Measurements from ENCODE around the gene COG7.
"Not testable (repeated sequence)": the region's sequence is repeated elsewhere in the genome, so short reads cannot be mapped to it uniquely, and the experiment has no call there.

The COG7 gene

DNA sequence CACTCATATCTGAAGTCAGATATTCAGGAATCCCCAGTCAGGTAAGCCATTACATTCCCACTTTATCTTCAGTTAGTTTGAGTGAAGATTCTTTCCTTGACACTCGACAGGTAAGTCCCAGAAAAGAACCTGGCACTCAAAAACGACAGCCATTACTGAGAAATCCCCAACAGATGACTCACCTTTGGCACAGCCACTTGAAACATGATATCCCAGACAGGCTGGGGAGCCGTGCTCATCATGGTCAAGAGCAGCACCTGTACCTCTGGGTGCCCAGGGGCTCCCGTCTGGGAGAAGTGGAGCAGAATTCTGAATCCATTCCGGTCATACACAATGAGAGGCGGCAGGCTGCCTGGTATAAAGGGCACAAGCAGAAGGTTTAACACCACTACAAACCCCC is 16.8 kb upstream of the COG7 start:
- H3K36me3 ChIP-seq (ENCODE audit: insufficient read depth, low read length): peaks cover 56% of the 10 kb centered on the region
- H3K27me3 ChIP-seq (ENCODE audit: control insufficient read depth in 1 of 2, insufficient read depth in 2 of 2, low read length in 2 of 2): no peaks in the 10 kb centered on the region

DNA sequence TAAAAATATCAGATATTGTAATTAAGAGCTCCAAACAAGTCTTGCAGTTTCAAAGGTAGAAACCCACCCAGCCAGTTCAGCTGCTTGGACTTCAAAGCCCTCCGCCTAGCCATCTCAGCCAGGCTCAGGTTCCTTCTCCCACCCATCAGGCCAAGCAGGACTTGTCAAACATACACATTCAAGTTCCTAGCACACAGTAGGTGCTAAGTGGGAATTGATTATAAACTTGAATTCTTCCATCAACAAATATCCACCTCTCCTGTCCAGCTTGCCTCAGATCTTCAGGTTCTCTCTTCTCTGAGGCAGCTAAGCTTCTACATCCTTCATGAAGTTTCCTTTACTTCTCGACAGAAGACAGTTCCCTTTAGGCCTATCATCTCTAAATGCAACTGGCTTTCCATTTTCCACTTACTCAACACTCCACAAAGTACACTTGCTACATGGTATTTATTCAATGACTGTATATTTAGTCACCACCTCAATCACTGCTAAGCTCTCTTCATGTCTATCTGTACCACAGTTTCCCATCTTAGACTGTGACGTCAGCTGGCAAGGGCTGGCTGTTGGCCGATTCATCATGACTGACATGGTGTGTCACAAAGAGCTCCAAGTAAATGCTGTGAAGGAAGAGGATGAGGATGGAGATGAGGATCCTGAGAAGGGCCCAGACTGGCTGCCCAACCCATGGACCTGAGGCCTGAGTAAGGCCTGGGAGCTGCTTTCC is 13.3 kb upstream of the COG7 start:
- H3K27me3 ChIP-seq (ENCODE audit: control insufficient read depth in 1 of 2, insufficient read depth in 2 of 2, low read length in 2 of 2): no peaks in the 10 kb centered on the region
- no peak overlapping the region for H3K4me3 ChIP-seq (ENCODE audit: low read depth in 1 of 2, low read length in 2 of 2)
- H3K9me3 ChIP-seq (ENCODE audit: low read length): no peaks in the 10 kb centered on the region
- H3K9ac ChIP-seq (ENCODE audit: low read length): no peak overlapping the region
- H3K36me3 ChIP-seq (ENCODE audit: insufficient read depth, low read length): peaks cover 44% of the 10 kb centered on the region
- no peak overlapping the region for H3K27ac ChIP-seq (ENCODE audit: low read depth, low read length)
- peaks cover 8% of the 10 kb centered on the region for H3K4me1 ChIP-seq (ENCODE audit: insufficient read depth, low read length)

More for the DNA sequence above, 16.8 kb upstream of the COG7 start:
- Histone ChIP-seq H3K27ac (ENCODE audit: low read depth, low read length) (no peak overlapping the region), H3K9ac (ENCODE audit: low read length) (no peak overlapping the region), H3K9me3 (ENCODE audit: low read length) (no peaks in the 10 kb centered on the region), H3K4me1 (ENCODE audit: insufficient read depth, low read length) (no peaks in the 10 kb centered on the region), H3K4me3 (ENCODE audit: low read depth in 1 of 2, low read length in 2 of 2) (no peak overlapping the region)

DNA sequence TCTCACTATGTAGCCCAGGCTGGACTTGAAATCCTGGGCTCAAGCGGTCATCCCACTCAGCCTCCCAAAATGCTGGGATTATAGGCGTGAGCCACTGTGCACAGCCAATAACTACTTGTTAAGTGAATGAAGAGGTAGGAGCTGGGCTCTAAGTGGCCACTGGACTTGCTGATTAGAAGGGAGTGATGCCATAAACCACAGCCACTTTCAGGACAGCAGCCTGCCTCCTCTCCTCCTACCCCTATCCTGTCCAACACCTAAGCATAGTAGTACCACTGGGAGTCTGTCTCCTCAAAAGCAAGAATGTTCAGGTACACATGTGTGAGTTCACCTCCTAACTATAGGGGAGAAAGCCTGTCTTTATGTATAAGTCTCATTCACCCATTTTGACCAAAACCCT is 12.2 kb upstream of the COG7 start:
- Histone ChIP-seq H3K9ac (ENCODE audit: low read length) (no peak overlapping the region), H3K4me3 (ENCODE audit: low read depth in 1 of 2, low read length in 2 of 2) (no peak overlapping the region), H3K27ac (ENCODE audit: low read depth, low read length) (no peak overlapping the region), H3K27me3 (ENCODE audit: control insufficient read depth in 1 of 2, insufficient read depth in 2 of 2, low read length in 2 of 2) (no peaks in the 10 kb centered on the region), H3K36me3 (ENCODE audit: insufficient read depth, low read length) (peaks cover 37% of the 10 kb centered on the region), H3K4me1 (ENCODE audit: insufficient read depth, low read length) (peaks cover 8% of the 10 kb centered on the region), H3K9me3 (ENCODE audit: low read length) (no peaks in the 10 kb centered on the region)

DNA sequence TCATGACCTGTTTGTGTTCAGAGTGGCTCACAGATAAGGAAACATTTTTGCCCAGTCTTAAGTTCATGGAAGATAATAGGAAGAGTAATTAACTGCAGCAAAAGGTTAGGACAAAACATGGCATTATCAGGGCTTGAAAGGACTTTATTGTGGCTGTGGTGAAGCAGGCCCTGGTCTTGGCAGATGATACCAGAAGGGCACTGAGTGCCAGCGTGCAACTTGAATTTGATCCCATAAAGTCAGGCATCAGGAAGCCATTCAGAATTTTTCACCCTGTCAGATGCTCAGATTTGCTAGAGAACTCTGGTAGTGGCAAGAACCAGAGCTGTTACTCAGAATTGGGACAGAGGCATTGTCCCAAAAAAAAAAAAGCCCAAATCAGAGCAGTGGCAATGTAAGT is 11.2 kb upstream of the COG7 start:
- H3K9me3 ChIP-seq (ENCODE audit: low read length): no peaks in the 10 kb centered on the region
- peaks cover 8% of the 10 kb centered on the region for H3K4me1 ChIP-seq (ENCODE audit: insufficient read depth, low read length)
- H3K4me3 ChIP-seq (ENCODE audit: low read depth in 1 of 2, low read length in 2 of 2): no peak overlapping the region
- H3K9ac ChIP-seq (ENCODE audit: low read length): no peak overlapping the region
- H3K36me3 ChIP-seq (ENCODE audit: insufficient read depth, low read length): peaks cover 27% of the 10 kb centered on the region
- no peak overlapping the region for H3K27ac ChIP-seq (ENCODE audit: low read depth, low read length)
- H3K27me3 ChIP-seq (ENCODE audit: control insufficient read depth in 1 of 2, insufficient read depth in 2 of 2, low read length in 2 of 2): no peaks in the 10 kb centered on the region

DNA sequence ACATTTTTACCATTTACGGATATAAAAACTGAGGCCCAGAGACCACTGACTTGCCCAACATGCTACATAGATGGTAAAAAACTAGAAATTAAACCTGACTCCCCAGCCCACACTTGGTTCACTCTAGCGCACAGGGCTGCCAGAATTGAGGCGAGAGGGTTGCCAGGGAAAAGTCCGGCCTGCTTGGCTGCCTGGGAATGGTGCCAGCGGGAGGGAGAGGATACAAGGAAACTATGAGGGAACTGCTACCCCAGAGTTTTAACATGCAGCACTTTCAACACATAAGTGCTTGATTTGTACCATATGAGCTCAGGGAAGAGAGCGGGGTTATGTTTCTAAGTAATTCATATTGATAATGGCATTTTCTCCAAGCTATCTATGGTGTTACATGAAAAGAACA is 10.0 kb upstream of the COG7 start:
- H3K27me3 ChIP-seq (ENCODE audit: control insufficient read depth in 1 of 2, insufficient read depth in 2 of 2, low read length in 2 of 2); H3K27ac ChIP-seq (ENCODE audit: low read depth, low read length); H3K4me3 ChIP-seq (ENCODE audit: low read depth in 1 of 2, low read length in 2 of 2); H3K4me1 ChIP-seq (ENCODE audit: insufficient read depth, low read length); H3K9me3 ChIP-seq (ENCODE audit: low read length); H3K9ac ChIP-seq (ENCODE audit: low read length): not testable (repeated sequence)
- H3K36me3 ChIP-seq (ENCODE audit: insufficient read depth, low read length): peaks cover 19% of the 10 kb centered on the region

DNA sequence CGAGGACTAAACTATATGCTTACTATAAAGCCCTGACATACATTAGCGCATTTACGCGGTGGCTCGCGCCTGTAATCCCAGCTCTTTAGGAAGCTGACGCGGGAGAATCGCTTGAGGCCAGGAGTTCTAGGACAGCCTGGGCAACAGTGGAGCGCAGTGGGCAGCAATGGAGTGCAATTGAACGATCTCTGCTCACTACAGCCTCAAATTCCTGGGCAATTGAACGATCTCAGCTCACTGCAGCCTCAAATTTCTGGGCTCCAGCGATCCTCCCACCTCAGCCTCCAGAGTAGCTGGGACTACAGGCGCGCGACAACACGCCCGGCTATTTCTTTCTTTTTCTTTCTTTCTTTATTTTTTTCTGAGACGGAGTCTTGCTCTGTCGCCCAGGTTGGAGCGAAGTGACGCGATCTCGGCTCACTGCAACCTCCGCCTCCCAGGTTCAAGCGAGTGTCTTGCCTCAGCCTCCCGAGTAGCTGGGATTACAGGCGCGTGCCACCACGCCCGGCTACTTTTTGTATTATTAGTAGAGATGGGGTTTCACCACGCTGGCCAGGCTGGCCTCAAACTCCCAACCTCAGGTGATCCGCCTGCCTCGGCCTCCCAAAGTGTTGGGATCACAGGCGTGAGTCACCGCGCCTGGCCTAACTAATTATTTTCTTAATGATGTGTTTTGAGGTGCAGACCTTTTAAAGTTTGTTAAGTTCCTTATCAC is 506 bp upstream of the COG7 start:
- H3K36me3 ChIP-seq (ENCODE audit: insufficient read depth, low read length): peaks cover 3% of the 10 kb centered on the region
- H3K27ac ChIP-seq (ENCODE audit: low read depth, low read length): peak overlapping the region; percentile 82
- no peaks in the 10 kb centered on the region for H3K9me3 ChIP-seq (ENCODE audit: low read length)
- H3K4me1 ChIP-seq (ENCODE audit: insufficient read depth, low read length): peaks cover 19% of the 10 kb centered on the region
- H3K27me3 ChIP-seq (ENCODE audit: control insufficient read depth in 1 of 2, insufficient read depth in 2 of 2, low read length in 2 of 2): no peaks in the 10 kb centered on the region
- peak overlapping the region; percentile 76 to 99 for H3K4me3 ChIP-seq (ENCODE audit: low read depth in 1 of 2, low read length in 2 of 2)
- H3K9ac ChIP-seq (ENCODE audit: low read length): peak overlapping the region; percentile 87

DNA sequence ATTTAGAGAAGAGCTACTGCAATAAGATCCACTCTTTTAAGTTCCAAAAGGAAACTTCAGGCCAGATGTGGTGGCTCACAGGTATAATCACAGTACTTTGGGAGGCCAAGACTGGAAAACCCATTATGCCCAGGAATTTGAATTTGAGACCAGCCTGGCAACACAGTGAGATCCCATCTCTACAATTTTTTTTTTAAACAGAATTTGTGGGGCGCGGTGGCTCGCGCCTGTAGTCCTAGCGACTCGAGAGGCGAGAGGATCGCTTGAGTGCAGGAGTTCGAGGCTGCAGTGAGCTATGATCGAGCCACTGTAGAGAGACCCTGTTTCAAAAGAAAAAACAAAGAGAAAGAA is 793 bp downstream of the COG7 start:
- Histone ChIP-seq H3K9ac (ENCODE audit: low read length) (peak overlapping the region; percentile 87), H3K4me1 (ENCODE audit: insufficient read depth, low read length) (peaks cover 19% of the 10 kb centered on the region), H3K27ac (ENCODE audit: low read depth, low read length) (peak overlapping the region; percentile 82), H3K36me3 (ENCODE audit: insufficient read depth, low read length) (peaks cover 3% of the 10 kb centered on the region), H3K9me3 (ENCODE audit: low read length) (no peaks in the 10 kb centered on the region), H3K4me3 (ENCODE audit: low read depth in 1 of 2, low read length in 2 of 2) (peak overlapping the region; percentile 76 to 99), H3K27me3 (ENCODE audit: control insufficient read depth in 1 of 2, insufficient read depth in 2 of 2, low read length in 2 of 2) (no peaks in the 10 kb centered on the region)

DNA sequence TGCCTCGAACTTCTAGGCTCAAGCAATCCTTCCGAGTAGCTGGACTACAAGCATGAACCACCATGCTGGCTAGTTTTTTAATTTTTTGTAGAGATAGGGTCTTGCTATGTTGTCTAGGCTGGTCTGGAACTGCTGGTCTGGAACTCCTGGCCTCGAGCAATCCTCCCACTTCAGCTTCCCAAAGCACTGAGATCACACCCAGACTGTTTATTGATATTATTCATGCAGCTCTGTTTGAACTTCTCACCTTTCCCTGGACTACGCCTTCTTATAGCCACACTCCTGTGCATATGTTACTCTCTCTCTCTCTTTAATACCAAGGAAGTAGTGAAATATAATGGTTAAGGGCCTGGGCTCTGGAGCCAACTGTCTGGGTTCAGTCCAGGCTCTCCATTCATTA is 4.6 kb downstream of the COG7 start:
- H3K4me3 ChIP-seq (ENCODE audit: low read depth in 1 of 2, low read length in 2 of 2): no peak overlapping the region
- H3K36me3 ChIP-seq (ENCODE audit: insufficient read depth, low read length): peaks cover 29% of the 10 kb centered on the region
- H3K4me1 ChIP-seq (ENCODE audit: insufficient read depth, low read length): peaks cover 13% of the 10 kb centered on the region
- no peak overlapping the region for H3K27ac ChIP-seq (ENCODE audit: low read depth, low read length)
- no peaks in the 10 kb centered on the region for H3K9me3 ChIP-seq (ENCODE audit: low read length)
- H3K27me3 ChIP-seq (ENCODE audit: control insufficient read depth in 1 of 2, insufficient read depth in 2 of 2, low read length in 2 of 2): no peaks in the 10 kb centered on the region
- no peak overlapping the region for H3K9ac ChIP-seq (ENCODE audit: low read length)

DNA sequence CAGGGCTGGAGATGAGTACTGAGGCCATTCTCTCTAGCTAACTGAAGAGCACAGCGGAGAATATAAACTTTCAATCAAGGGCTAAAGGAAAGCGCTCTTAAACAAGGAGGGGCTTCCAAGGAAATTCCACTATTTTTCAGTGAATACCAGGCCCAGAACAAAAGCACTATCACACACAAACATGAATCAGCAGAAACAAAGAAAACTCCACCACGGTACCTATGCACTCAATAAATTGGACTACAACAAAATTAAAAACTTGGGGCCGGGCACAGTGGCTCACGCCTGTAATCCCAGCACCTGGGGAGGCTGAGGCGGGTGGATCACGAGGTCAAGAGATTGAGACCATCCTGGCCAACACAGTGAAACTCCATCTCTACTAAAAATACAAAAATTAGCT is 15.4 kb downstream of the COG7 start:
- not testable (repeated sequence) for H3K9ac ChIP-seq (ENCODE audit: low read length); H3K27me3 ChIP-seq (ENCODE audit: control insufficient read depth in 1 of 2, insufficient read depth in 2 of 2, low read length in 2 of 2); H3K27ac ChIP-seq (ENCODE audit: low read depth, low read length); H3K9me3 ChIP-seq (ENCODE audit: low read length); H3K4me1 ChIP-seq (ENCODE audit: insufficient read depth, low read length); H3K4me3 ChIP-seq (ENCODE audit: low read depth in 1 of 2, low read length in 2 of 2)
- peaks cover 46% of the 10 kb centered on the region for H3K36me3 ChIP-seq (ENCODE audit: insufficient read depth, low read length)

DNA sequence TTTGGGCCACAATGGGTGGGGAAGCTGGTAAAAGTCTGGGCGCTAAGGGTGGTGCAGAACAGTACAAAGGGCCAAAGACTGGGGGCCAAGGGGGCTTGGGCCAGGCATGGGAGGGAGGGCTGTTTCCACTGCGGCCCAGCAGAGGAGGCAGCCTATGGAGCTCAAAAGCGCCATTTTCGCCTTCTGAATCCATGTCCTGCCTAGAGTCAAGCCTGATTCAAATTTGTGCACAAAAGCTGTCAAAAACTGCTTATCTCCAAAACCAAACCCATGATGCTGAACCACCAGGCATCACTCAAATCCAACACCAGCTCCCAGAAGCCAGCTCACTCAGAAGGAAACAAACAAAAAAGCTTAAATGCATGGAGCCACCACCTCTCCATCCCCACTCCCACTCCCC is 16.0 kb downstream of the COG7 start:
- Histone ChIP-seq H3K4me3 (ENCODE audit: low read depth in 1 of 2, low read length in 2 of 2) (no peak overlapping the region), H3K36me3 (ENCODE audit: insufficient read depth, low read length) (peaks cover 40% of the 10 kb centered on the region), H3K27ac (ENCODE audit: low read depth, low read length) (no peak overlapping the region), H3K9me3 (ENCODE audit: low read length) (no peaks in the 10 kb centered on the region), H3K27me3 (ENCODE audit: control insufficient read depth in 1 of 2, insufficient read depth in 2 of 2, low read length in 2 of 2) (no peaks in the 10 kb centered on the region), H3K4me1 (ENCODE audit: insufficient read depth, low read length) (no peaks in the 10 kb centered on the region), H3K9ac (ENCODE audit: low read length) (no peak overlapping the region)

DNA sequence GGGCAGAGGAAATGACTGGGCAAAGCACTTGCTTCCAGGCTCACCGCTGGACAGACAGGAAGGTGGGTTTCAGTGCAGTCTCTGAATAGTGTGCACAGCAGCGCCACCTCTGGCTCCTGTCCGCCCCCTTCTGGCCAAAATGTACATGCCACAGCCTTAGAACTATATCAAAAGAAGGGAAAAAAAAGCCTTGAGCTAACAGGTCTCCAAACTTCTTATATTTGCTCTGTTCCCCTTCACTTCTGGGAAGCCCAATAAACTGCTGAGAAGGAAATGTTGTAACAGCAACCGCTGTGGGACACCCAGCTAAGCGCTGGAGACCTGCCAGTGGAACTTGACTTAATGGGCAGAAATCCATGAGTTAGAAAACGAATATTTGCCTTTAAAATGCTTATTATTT is 17.5 kb downstream of the COG7 start:
- H3K27ac ChIP-seq (ENCODE audit: low read depth, low read length): no peak overlapping the region
- peaks cover 26% of the 10 kb centered on the region for H3K36me3 ChIP-seq (ENCODE audit: insufficient read depth, low read length)

DNA sequence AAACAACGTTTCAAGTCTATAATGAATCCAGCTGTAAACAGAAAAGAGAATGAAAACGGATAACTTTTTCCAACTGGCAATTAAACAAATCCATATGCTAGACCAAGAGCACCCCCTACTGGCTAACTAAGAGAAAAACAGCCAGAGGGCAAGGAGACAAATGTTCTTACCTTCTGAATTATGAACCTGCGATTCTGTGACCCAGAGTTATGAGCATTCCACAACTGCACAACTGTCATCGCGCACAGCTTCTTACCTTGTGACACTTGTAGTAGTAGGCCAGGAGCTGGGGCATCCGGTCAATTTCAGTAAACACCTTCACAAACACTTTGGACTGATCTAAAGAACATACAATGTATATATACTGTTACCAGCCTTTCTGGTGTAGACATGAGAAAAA is 18.6 kb downstream of the COG7 start:
- no peaks in the 10 kb centered on the region for H3K4me1 ChIP-seq (ENCODE audit: insufficient read depth, low read length)
- peaks cover 31% of the 10 kb centered on the region for H3K36me3 ChIP-seq (ENCODE audit: insufficient read depth, low read length)
- no peak overlapping the region for H3K4me3 ChIP-seq (ENCODE audit: low read depth in 1 of 2, low read length in 2 of 2)
- no peaks in the 10 kb centered on the region for H3K27me3 ChIP-seq (ENCODE audit: control insufficient read depth in 1 of 2, insufficient read depth in 2 of 2, low read length in 2 of 2)
- no peaks in the 10 kb centered on the region for H3K9me3 ChIP-seq (ENCODE audit: low read length)
- no peak overlapping the region for H3K9ac ChIP-seq (ENCODE audit: low read length)
- no peak overlapping the region for H3K27ac ChIP-seq (ENCODE audit: low read depth, low read length)

More for the DNA sequence above, 17.5 kb downstream of the COG7 start:
- Histone ChIP-seq H3K27me3 (ENCODE audit: control insufficient read depth in 1 of 2, insufficient read depth in 2 of 2, low read length in 2 of 2) (no peaks in the 10 kb centered on the region), H3K4me1 (ENCODE audit: insufficient read depth, low read length) (no peaks in the 10 kb centered on the region), H3K4me3 (ENCODE audit: low read depth in 1 of 2, low read length in 2 of 2) (no peak overlapping the region), H3K9ac (ENCODE audit: low read length) (no peak overlapping the region), H3K9me3 (ENCODE audit: low read length) (no peaks in the 10 kb centered on the region)
